Inferior parietal cortex (tissue), 1 donor: ENCODE data around the gene CDK18.
"Not testable (repeated sequence)": the region's sequence is repeated elsewhere in the genome, so short reads cannot be mapped to it uniquely, and the experiment has no call there.

Experiments used
- DNase-seq: peaks from one replicate; pipeline ENCODE4 v3.0.0-alpha.2; 2016; ENCODE audit errors: extremely low spot score

CDK18 gene

GRCh38 chr1:205504311-205505075 lies at the start of gene CDK18:
TSS of gene CDK18 (plus strand) at chr1:205504669. CDS start at chr1:205523168, 18,499 bp downstream.
- DNase-seq, result peak; percentile 72

GRCh38 chr1:205454903-205455335 lies 49.5 kb upstream of the CDK18 start:
- no peak for DNase-seq

- DNase-seq, result no peak
Observed at GRCh38 chr1:205455581-205456382, 48.7 kb upstream of the CDK18 start, which contains the start of gene BLACAT1. TSS of gene BLACAT1 (minus strand) at chr1:205456045.

GRCh38 chr1:205456383-205456867 lies 48.0 kb upstream of the CDK18 start:
- no peak for DNase-seq

- DNase-seq, result no peak
Observed at GRCh38 chr1:205456868-205457745, 47.4 kb upstream of the CDK18 start.

GRCh38 chr1:205458777-205459566 lies 45.5 kb upstream of the CDK18 start:
- DNase-seq, result no peak

GRCh38 chr1:205465392-205465791 lies 39.1 kb upstream of the CDK18 start:
- no peak for DNase-seq

GRCh38 chr1:205466595-205467220 lies 37.8 kb upstream of the CDK18 start:
- DNase-seq, result no peak

- no peak for DNase-seq
Observed at GRCh38 chr1:205470131-205470530, 34.3 kb upstream of the CDK18 start.

- no peak for DNase-seq
Observed at GRCh38 chr1:205472737-205473441, 31.6 kb upstream of the CDK18 start.

GRCh38 chr1:205473475-205473874 lies 31.0 kb upstream of the CDK18 start:
- DNase-seq, result no peak

GRCh38 chr1:205473966-205474365 lies 30.5 kb upstream of the CDK18 start:
- no peak for DNase-seq

- no peak for DNase-seq
Observed at GRCh38 chr1:205474571-205474970, 29.9 kb upstream of the CDK18 start.

GRCh38 chr1:205475855-205476254 lies 28.6 kb upstream of the CDK18 start:
- DNase-seq, result no peak

GRCh38 chr1:205476648-205477047 lies 27.8 kb upstream of the CDK18 start:
- DNase-seq, result no peak

- no peak for DNase-seq
Observed at GRCh38 chr1:205477121-205477758, 27.2 kb upstream of the CDK18 start.

GRCh38 chr1:205477759-205478247 lies 26.7 kb upstream of the CDK18 start:
- DNase-seq, result no peak

- not testable (repeated sequence) for DNase-seq
Observed at GRCh38 chr1:205478985-205479384, 25.5 kb upstream of the CDK18 start.

- no peak for DNase-seq
Observed at GRCh38 chr1:205480349-205480985, 24.0 kb upstream of the CDK18 start.
